Parathyroid adenoma (tissue), 2 donors: ENCODE data around the gene SPTBN2.

Experiments used
- H2AFZ ChIP-seq: fragments of 300-600 bp; sonication (generic); one replicate; pipeline ENCODE4 v1.7.0; 2017; ENCODE audit warnings: antibody characterized with exemption, mild to moderate bottlenecking
- H3K27ac ChIP-seq: fragments of 300-600 bp; sonication (generic); one replicate; pipeline ENCODE4 v1.7.0; 2017
- H3K27me3 ChIP-seq: fragments of 300-600 bp; sonication (generic); one replicate; pipeline ENCODE4 v1.7.0; 2017; ENCODE audit warnings: low read length; ENCODE audit not compliant: control insufficient read depth, insufficient read depth
- H3K36me3 ChIP-seq: fragments of 300-600 bp; sonication (generic); one replicate; pipeline ENCODE4 v1.7.0; 2017; ENCODE audit warnings: low read length; ENCODE audit not compliant: control insufficient read depth, insufficient read depth
- H3K4me1 ChIP-seq: fragments of 300-600 bp; sonication (generic); one replicate; pipeline ENCODE4 v1.7.0; 2017; ENCODE audit warnings: control low read depth
- H3K4me2 ChIP-seq: fragments of 300-600 bp; sonication (generic); one replicate; pipeline ENCODE4 v1.7.0; 2017; ENCODE audit warnings: low read length
- H3K4me3 ChIP-seq: fragments of 300-600 bp; sonication (generic); one replicate; pipeline ENCODE4 v1.7.0; 2017; ENCODE audit warnings: low read depth, low read length
- H3K79me2 ChIP-seq: fragments of 300-600 bp; sonication (generic); one replicate; pipeline ENCODE4 v1.7.0; 2017; ENCODE audit warnings: control low read depth
- H3K9ac ChIP-seq: fragments of 300-600 bp; sonication (generic); one replicate; pipeline ENCODE4 v1.7.0; 2017; ENCODE audit warnings: mild to moderate bottlenecking
- H3K9me3 ChIP-seq: fragments of 300-600 bp; sonication (generic); one replicate; pipeline ENCODE4 v1.7.0; 2017; ENCODE audit warnings: low read length; ENCODE audit not compliant: control insufficient read depth
- TF ChIP-seq, protein P1 (sequence below): fragments of 300-600 bp; sonication (generic); IDR thresholded peaks from one replicate; pipeline ENCODE4 v1.7.0; 2017; ENCODE audit warnings: antibody characterized with exemption, mild to moderate bottlenecking
- donor health status: primary hyperparathyroidism.

Gene SPTBN2

DNA sequence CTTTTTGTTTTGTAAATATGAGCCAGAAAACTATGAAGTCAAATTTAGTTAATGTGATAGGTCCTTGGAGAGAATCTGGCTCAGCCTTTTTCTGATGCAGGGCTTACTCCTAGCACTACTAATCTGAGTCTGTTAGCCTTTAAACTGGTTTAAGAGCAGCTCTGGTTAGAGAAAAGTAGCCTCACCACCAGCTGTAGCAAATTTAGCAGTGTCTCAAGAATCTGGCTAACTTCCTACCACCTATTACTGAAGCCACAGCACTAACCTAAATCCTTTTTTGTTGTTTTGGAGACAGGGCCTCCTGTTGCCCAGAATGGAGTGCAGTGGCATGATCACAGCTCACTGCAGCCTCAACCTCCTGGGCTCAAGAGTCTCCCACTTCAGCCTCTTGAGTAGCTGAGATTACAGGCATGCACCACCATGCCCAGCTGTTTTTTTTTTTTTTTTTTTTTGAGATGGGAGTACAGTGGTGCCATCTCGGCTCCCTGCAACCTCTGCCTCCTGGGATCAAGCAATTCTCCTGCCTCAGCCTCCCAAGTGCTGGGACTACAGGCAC, 65.2 kb downstream of the SPTBN2 start:
- TF ChIP-seq, protein P1, sequence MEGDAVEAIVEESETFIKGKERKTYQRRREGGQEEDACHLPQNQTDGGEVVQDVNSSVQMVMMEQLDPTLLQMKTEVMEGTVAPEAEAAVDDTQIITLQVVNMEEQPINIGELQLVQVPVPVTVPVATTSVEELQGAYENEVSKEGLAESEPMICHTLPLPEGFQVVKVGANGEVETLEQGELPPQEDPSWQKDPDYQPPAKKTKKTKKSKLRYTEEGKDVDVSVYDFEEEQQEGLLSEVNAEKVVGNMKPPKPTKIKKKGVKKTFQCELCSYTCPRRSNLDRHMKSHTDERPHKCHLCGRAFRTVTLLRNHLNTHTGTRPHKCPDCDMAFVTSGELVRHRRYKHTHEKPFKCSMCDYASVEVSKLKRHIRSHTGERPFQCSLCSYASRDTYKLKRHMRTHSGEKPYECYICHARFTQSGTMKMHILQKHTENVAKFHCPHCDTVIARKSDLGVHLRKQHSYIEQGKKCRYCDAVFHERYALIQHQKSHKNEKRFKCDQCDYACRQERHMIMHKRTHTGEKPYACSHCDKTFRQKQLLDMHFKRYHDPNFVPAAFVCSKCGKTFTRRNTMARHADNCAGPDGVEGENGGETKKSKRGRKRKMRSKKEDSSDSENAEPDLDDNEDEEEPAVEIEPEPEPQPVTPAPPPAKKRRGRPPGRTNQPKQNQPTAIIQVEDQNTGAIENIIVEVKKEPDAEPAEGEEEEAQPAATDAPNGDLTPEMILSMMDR: no peak
- Histone ChIP-seq H3K4me1 (no peaks in the 10 kb centered on the region), H3K9me3 (no peaks in the 10 kb centered on the region), H3K36me3 (no peaks in the 10 kb centered on the region), H3K4me3 (no peak overlapping the region), H3K27me3 (no peaks in the 10 kb centered on the region), H3K4me2 (no peak overlapping the region), H3K79me2 (peaks cover 2% of the 10 kb centered on the region), H2AFZ (no peak overlapping the region), H3K27ac (no peak overlapping the region), H3K9ac (no peak overlapping the region)

- Histone ChIP-seq H3K4me1 (no peaks in the 10 kb centered on the region), H2AFZ (no peak overlapping the region), H3K4me2 (no peak overlapping the region), H3K27me3 (no peaks in the 10 kb centered on the region), H3K4me3 (no peak overlapping the region), H3K9me3 (no peaks in the 10 kb centered on the region), H3K27ac (no peak overlapping the region), H3K79me2 (peaks cover 3% of the 10 kb centered on the region), H3K9ac (no peak overlapping the region), H3K36me3 (no peaks in the 10 kb centered on the region)
- TF ChIP-seq, protein P1: no peak
Measured at GRCh38 chr11:66659763-66660162, 69.3 kb downstream of the SPTBN2 start.

DNA sequence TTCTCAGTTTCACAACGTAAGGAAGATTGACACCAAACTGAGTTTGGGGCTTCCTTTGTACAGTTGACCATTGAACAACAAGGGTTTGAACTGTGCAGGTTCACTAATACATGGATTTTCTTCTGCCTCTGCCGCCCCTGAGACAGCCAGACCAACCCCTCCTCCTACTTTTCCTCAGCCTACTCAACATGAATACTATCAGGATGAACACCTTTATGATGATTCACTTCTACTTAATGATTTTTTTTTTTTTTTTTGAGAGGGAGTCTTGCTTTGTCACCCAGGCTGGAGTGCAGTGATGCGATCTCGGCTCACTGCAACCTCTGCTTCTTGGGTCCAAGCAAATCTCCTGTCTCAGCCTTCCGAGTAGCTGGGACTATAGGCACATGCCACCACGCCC, 75.9 kb downstream of the SPTBN2 start:
- Histone ChIP-seq H3K27ac (no peak overlapping the region), H3K9me3 (no peaks in the 10 kb centered on the region), H2AFZ (no peak overlapping the region), H3K79me2 (peaks cover 6% of the 10 kb centered on the region), H3K9ac (no peak overlapping the region), H3K4me1 (no peaks in the 10 kb centered on the region), H3K36me3 (no peaks in the 10 kb centered on the region), H3K4me3 (no peak overlapping the region), H3K27me3 (no peaks in the 10 kb centered on the region), H3K4me2 (no peak overlapping the region)
- TF ChIP-seq, protein P1: no peak

DNA sequence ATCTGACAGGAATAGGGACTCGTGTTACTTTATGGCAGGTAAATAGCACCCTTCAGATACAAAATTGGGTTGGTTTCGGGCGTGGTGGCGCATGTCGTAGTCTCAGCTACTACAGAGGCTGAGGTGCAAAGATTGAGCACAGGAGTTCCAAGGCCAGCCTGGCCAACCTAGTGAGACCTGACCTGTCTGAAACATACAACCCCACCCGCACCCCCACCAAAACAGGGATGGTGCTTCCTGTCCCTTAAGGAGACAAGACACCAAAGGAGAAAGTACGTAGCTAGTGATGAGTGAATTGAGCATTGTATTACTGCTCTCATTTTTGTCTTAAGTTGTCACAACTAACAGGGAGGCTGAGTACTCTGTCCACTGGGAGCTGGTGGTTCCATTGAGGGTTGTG, 76.4 kb downstream of the SPTBN2 start:
- Histone ChIP-seq H3K4me3 (no peak overlapping the region), H3K79me2 (peaks cover 6% of the 10 kb centered on the region), H2AFZ (no peak overlapping the region), H3K9ac (no peak overlapping the region), H3K4me1 (no peaks in the 10 kb centered on the region), H3K9me3 (no peaks in the 10 kb centered on the region), H3K36me3 (no peaks in the 10 kb centered on the region), H3K27ac (no peak overlapping the region), H3K4me2 (no peak overlapping the region), H3K27me3 (no peaks in the 10 kb centered on the region)
- TF ChIP-seq, protein P1: no peak

DNA sequence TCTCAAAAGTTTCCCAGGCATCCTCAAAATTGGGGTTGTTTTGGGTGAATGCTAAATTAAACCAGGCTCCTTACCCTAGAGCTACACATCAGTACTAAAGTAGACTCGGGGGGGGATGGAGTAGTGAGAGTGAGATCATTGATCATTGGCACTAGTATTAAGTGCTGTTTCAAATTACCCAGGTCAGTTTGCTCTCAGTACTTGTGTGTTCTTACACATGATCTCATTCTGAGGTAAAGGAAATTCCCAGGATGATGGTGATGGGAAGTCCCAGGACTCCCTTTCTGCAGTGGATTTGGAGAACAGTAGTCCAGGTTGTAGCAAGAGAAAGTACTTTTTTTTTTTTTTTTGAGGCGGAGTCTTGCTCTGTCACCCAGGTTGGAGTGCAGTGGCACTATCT, 78.0 kb downstream of the SPTBN2 start:
- H3K36me3 ChIP-seq: no peaks in the 10 kb centered on the region
- no peak overlapping the region for H2AFZ ChIP-seq
- H3K4me2 ChIP-seq: no peak overlapping the region
- H3K4me3 ChIP-seq: no peak overlapping the region
- H3K9me3 ChIP-seq: no peaks in the 10 kb centered on the region
- H3K27me3 ChIP-seq: no peaks in the 10 kb centered on the region
- TF ChIP-seq, protein P1: no peak
- H3K9ac ChIP-seq: no peak overlapping the region
- peaks cover 6% of the 10 kb centered on the region for H3K79me2 ChIP-seq
- H3K4me1 ChIP-seq: no peaks in the 10 kb centered on the region
- H3K27ac ChIP-seq: no peak overlapping the region
